Measurements from ENCODE around the gene ANKRD2.
"Not testable (repeated sequence)": the region's sequence is repeated elsewhere in the genome, so short reads cannot be mapped to it uniquely, and the experiment has no call there.

Gene ANKRD2

GRCh38 chr10:97570146-97570788, 2.3 kb upstream of the ANKRD2 start:
- in situ Hi-C loops (cut with HindIII; ENCODE audit: low sequenced_read_pairs) = no loop called here

- in situ Hi-C loops (cut with HindIII; ENCODE audit: low sequenced_read_pairs) = no loop called here
These were observed 1.6 kb upstream of the ANKRD2 start for GRCh38 chr10:97570789-97571471.

- in situ Hi-C loops (cut with HindIII; ENCODE audit: low sequenced_read_pairs) = no loop called here
These were observed 957 bp upstream of the ANKRD2 start for GRCh38 chr10:97571622-97572021.

- in situ Hi-C loops (cut with HindIII; ENCODE audit: low sequenced_read_pairs) = no loop called here
These were observed 442 bp downstream of the ANKRD2 start for GRCh38 chr10:97573021-97573420.

- in situ Hi-C loops (cut with HindIII; ENCODE audit: low sequenced_read_pairs) = no loop called here
These were observed 1.1 kb downstream of the ANKRD2 start for GRCh38 chr10:97573672-97574071.

GRCh38 chr10:97574374-97575126, 2.0 kb downstream of the ANKRD2 start:
- in situ Hi-C loops (cut with HindIII; ENCODE audit: low sequenced_read_pairs) = no loop called here

- in situ Hi-C loops (cut with HindIII; ENCODE audit: low sequenced_read_pairs) = no loop called here
These were observed 2.6 kb downstream of the ANKRD2 start for GRCh38 chr10:97575127-97575668.

GRCh38 chr10:97576487-97576886, 3.9 kb downstream of the ANKRD2 start:
- in situ Hi-C loops (cut with HindIII; ENCODE audit: low sequenced_read_pairs) = not testable (repeated sequence)

GRCh38 chr10:97577701-97578100, 5.1 kb downstream of the ANKRD2 start:
- in situ Hi-C loops (cut with HindIII; ENCODE audit: low sequenced_read_pairs) = no loop called here

- in situ Hi-C loops (cut with HindIII; ENCODE audit: low sequenced_read_pairs) = no loop called here
These were observed 5.7 kb downstream of the ANKRD2 start for GRCh38 chr10:97578171-97578844.

- in situ Hi-C loops (cut with HindIII; ENCODE audit: low sequenced_read_pairs) = no loop called here
These were observed 8.1 kb downstream of the ANKRD2 start for GRCh38 chr10:97580421-97581367.

GRCh38 chr10:97582169-97582568, 9.6 kb downstream of the ANKRD2 start:
- in situ Hi-C loops (cut with HindIII; ENCODE audit: low sequenced_read_pairs) = no loop called here

GRCh38 chr10:97583476-97583875, 10.9 kb downstream of the ANKRD2 start:
- in situ Hi-C loops (cut with HindIII; ENCODE audit: low sequenced_read_pairs) = no loop called here

GRCh38 chr10:97584060-97584797, 11.7 kb downstream of the ANKRD2 start, which contains the start of gene HOGA1:
TSS of gene HOGA1 (plus strand) at chr10:97584389. CDS start at chr10:97584704, 315 bp downstream.
- in situ Hi-C loops (cut with HindIII; ENCODE audit: low sequenced_read_pairs) = no loop called here

- in situ Hi-C loops (cut with HindIII; ENCODE audit: low sequenced_read_pairs) = no loop called here
These were observed 12.3 kb downstream of the ANKRD2 start for GRCh38 chr10:97584798-97585438.

GRCh38 chr10:97585439-97585811, 12.8 kb downstream of the ANKRD2 start:
- in situ Hi-C loops (cut with HindIII; ENCODE audit: low sequenced_read_pairs) = no loop called here

GRCh38 chr10:97587183-97587582, 14.6 kb downstream of the ANKRD2 start:
- in situ Hi-C loops (cut with HindIII; ENCODE audit: low sequenced_read_pairs) = no loop called here

- in situ Hi-C loops (cut with HindIII; ENCODE audit: low sequenced_read_pairs) = no loop called here
These were observed 16.9 kb downstream of the ANKRD2 start, which contains the start of gene C10orf62 for GRCh38 chr10:97589479-97589878. TSS of gene C10orf62 (plus strand) at chr10:97589721. CDS start at chr10:97589898, 177 bp downstream.

Data from DLD1 (cell line).